K562 (cell line): Measurements from ENCODE around the gene ZCCHC24. TPM values are rescaled to one million over a fixed set of nuclear protein-coding genes. Genes with fewer than 3 reads are reported as not detected.

ENCODE experiments used
- CBFA2T3 ChIP-seq: fragments of 450-650 bp; IDR thresholded peaks from 2 replicates; pipeline ENCODE4 v1.6.1; 2017
- CXXC5 ChIP-seq: fragments of 250-450 bp; sonication (Bioruptor Pico); IDR thresholded peaks from 2 replicates; pipeline ENCODE4 v1.8.0; 2022; ENCODE audit warnings: inconsistent platforms, mild to moderate bottlenecking, moderate library complexity
- EP300 ChIP-seq: IDR thresholded peaks from 2 replicates; pipeline ENCODE4 v1.6.1; 2012; ENCODE audit warnings: low read length, improper control_type of control experiment
- ESRRB ChIP-seq: fragments of 250-450 bp; sonication (Bioruptor Pico); IDR thresholded peaks from 2 replicates; pipeline ENCODE4 v1.5.0; 2020; ENCODE audit warnings: mild to moderate bottlenecking, moderate library complexity, borderline replicate concordance
- ILF3 ChIP-seq: fragments of 450-650 bp; IDR thresholded peaks from 2 replicates; pipeline ENCODE4 v1.6.1; 2018; ENCODE audit warnings: antibody characterized with exemption, mild to moderate bottlenecking, moderate library complexity, borderline replicate concordance
- MAFG ChIP-seq: fragments of 450-650 bp; conservative IDR thresholded peaks from 2 replicates; pipeline ENCODE4 v1.6.1; 2016; ENCODE audit warnings: missing genetic modification characterization, missing compliant biosample characterization
- MAZ ChIP-seq, 2 experiments: fragments of 450-650 bp in 1 of 2; sonication (generic) in 1 of 2; formaldehyde crosslinking; IDR thresholded peaks in 1 of 2; conservative IDR thresholded peaks in 1 of 2; 2 replicates each; pipeline versions ENCODE4 v1.4.0 to v1.5.0; 2020; ENCODE audit warnings: mild to moderate bottlenecking in 1 of 2, missing genetic modification reagents in 1 of 2
- RB1 ChIP-seq: fragments of 450-650 bp; IDR thresholded peaks from 2 replicates; pipeline ENCODE4 v1.6.1; 2017; ENCODE audit warnings: low read depth, mild to moderate bottlenecking
- RBM39 ChIP-seq: fragments of 200-400 bp; formaldehyde crosslinking; optimal IDR thresholded peaks from 2 replicates; pipeline ENCODE3; 2018; ENCODE audit warnings: low read depth, low read length
- ZNF197 ChIP-seq: fragments of 200-800 bp; sonication (Bioruptor generic); IDR thresholded peaks from 2 replicates; pipeline ENCODE4 v1.6.1; 2016; ENCODE audit warnings: low read depth, missing genetic modification characterization, missing compliant biosample characterization
- ZNF23 ChIP-seq: fragments of 250-450 bp; sonication (Bioruptor Pico); IDR thresholded peaks from 2 replicates; pipeline ENCODE4 v1.4.0; 2020; ENCODE audit warnings: mild to moderate bottlenecking
- ZNF41 ChIP-seq: fragments of 250-450 bp; sonication (Bioruptor Pico); conservative IDR thresholded peaks from 2 replicates; pipeline ENCODE4 v1.4.0; 2020; ENCODE audit warnings: mild to moderate bottlenecking
- ZNF583 ChIP-seq: fragments of 250-450 bp; sonication (Bioruptor Pico); IDR thresholded peaks from 2 replicates; pipeline ENCODE4 v1.4.0; 2020
- ZSCAN29 ChIP-seq: fragments of 450-650 bp; IDR thresholded peaks from 2 replicates; pipeline ENCODE4 v1.6.1; 2017
- polyA plus RNA-seq, 8 experiments: library from polyadenylated mRNA; depleted of rRNA in 4 of 8; stranded (reverse) in 5 of 8; unstranded in 3 of 8; fragments of >200 nt; fragmentation: Nextera tagmentation in 2 of 8; fragmentation: Illumina TruSeq in 1 of 8; extraction: Ambion mirVana in 2 of 8; extraction: Trizol in 1 of 8; gene quantifications; 2 replicates each; pipeline versions ENCODE4 v1.2.1 to v1.2.3, GENCODE V29; 2011 to 2014; ENCODE audit warnings: inconsistent platforms in 1 of 8, missing spikeins in 1 of 8
- total RNA-seq, 7 experiments: library from RNA; depleted of rRNA in 6 of 7; stranded (reverse); fragments of >200 nt in 6 of 7; fragmentation: Illumina TruSeq in 2 of 7; extraction: Trizol in 2 of 7; gene quantifications; 2 replicates each; pipeline versions ENCODE4 v1.2.1 to v1.2.3, GENCODE V29; 2011 to 2021; ENCODE audit warnings: low replicate concordance in 1 of 7
- TF ChIP-seq, protein P1 (sequence below): sonication (generic); formaldehyde crosslinking; IDR thresholded peaks from 2 replicates; pipeline ENCODE4 v1.8.0; 2023; ENCODE audit warnings: missing genetic modification reagents, mild to moderate bottlenecking, borderline replicate concordance
- TF ChIP-seq, protein P2 (sequence below), 2 experiments: fragments of 200-800 bp in 1 of 2; sonication (Bioruptor generic) in 1 of 2; sonication (generic) in 1 of 2; formaldehyde crosslinking in 1 of 2; IDR thresholded peaks in 1 of 2; conservative IDR thresholded peaks in 1 of 2; 2 replicates each; pipeline versions ENCODE4 v1.5.0 to v1.6.1; 2016 to 2020; ENCODE audit warnings: missing compliant biosample characterization in 1 of 2, missing genetic modification characterization in 1 of 2, missing genetic modification reagents in 1 of 2
- TF ChIP-seq, protein P3 (sequence below): conservative IDR thresholded peaks from 2 replicates; pipeline ENCODE4 v1.6.1; 2011; ENCODE audit warnings: low read depth, mild to moderate bottlenecking, low read length; ENCODE audit not compliant: control insufficient read depth
- TF ChIP-seq, protein P4 (sequence below): fragments of 200-800 bp; sonication (Bioruptor generic); IDR thresholded peaks from 2 replicates; pipeline ENCODE4 v1.6.1; 2017; ENCODE audit warnings: missing genetic modification characterization, missing compliant biosample characterization

Gene ZCCHC24
- total and polyA plus RNA-seq, 9 of the 15 experiments (the other 6 are each of a cell fraction or from before 2014, with no cell fraction given) = 0.84 to 11.0 (median 4.6) TPM

DNA sequence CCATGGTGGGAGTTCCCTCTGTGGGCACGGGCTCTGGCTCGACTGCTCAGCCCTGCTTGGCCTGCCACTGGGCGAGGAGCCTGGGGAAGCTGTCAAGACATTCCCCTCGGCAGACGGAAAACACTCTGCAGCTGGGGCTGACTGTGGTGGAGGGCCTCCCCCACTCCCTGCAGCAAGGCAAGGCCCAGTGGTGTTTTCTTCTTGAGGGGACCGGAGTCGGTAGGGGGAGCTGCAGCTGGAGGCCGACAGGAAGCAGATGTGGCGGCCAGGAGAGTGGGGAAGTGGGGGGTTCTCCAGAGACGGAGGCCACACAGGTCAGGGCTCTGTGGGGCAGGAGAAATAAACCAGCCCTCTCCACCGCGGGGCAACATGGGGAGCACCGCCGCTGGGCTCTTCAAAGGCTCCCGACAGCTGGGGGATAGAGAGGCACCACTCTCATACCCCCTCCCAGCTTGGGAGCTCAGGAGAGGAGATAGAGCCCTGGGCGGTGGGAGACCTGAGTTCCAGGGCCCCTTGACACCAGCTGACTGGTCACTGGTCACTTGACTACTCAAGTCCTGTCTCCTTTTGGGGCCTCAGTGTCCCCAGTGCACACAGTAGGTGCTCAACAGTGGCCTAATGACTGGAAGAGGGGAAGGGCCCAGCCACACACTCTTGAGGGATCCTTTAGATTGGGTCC, 54.7 kb downstream of the ZCCHC24 start (continued):
- TF ChIP-seq, protein P1, sequence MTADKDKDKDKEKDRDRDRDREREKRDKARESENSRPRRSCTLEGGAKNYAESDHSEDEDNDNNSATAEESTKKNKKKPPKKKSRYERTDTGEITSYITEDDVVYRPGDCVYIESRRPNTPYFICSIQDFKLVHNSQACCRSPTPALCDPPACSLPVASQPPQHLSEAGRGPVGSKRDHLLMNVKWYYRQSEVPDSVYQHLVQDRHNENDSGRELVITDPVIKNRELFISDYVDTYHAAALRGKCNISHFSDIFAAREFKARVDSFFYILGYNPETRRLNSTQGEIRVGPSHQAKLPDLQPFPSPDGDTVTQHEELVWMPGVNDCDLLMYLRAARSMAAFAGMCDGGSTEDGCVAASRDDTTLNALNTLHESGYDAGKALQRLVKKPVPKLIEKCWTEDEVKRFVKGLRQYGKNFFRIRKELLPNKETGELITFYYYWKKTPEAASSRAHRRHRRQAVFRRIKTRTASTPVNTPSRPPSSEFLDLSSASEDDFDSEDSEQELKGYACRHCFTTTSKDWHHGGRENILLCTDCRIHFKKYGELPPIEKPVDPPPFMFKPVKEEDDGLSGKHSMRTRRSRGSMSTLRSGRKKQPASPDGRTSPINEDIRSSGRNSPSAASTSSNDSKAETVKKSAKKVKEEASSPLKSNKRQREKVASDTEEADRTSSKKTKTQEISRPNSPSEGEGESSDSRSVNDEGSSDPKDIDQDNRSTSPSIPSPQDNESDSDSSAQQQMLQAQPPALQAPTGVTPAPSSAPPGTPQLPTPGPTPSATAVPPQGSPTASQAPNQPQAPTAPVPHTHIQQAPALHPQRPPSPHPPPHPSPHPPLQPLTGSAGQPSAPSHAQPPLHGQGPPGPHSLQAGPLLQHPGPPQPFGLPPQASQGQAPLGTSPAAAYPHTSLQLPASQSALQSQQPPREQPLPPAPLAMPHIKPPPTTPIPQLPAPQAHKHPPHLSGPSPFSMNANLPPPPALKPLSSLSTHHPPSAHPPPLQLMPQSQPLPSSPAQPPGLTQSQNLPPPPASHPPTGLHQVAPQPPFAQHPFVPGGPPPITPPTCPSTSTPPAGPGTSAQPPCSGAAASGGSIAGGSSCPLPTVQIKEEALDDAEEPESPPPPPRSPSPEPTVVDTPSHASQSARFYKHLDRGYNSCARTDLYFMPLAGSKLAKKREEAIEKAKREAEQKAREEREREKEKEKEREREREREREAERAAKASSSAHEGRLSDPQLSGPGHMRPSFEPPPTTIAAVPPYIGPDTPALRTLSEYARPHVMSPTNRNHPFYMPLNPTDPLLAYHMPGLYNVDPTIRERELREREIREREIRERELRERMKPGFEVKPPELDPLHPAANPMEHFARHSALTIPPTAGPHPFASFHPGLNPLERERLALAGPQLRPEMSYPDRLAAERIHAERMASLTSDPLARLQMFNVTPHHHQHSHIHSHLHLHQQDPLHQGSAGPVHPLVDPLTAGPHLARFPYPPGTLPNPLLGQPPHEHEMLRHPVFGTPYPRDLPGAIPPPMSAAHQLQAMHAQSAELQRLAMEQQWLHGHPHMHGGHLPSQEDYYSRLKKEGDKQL (CRISPR knock-in tag) = 0 out of 2 replicates have a peak, but pooled peaks have one; percentile 58
- TF ChIP-seq ZSCAN29 (no peak), MAFG (no peak), ILF3 (no peak), RB1 (peak; percentile 73), ZNF197 (CRISPR knock-in tag) (0 out of 2 replicates have a peak, but pooled peaks have one; percentile 38), ZNF23 (CRISPR knock-in tag) (no peak), ZNF41 (CRISPR knock-in tag) (no peak; the same call in 1 of the 2 replicates), RBM39 (no peak), CXXC5 (CRISPR knock-in tag) (0 out of 2 replicates have a peak, but pooled peaks have one; percentile 42), ESRRB (no peak), ZNF583 (CRISPR knock-in tag) (peak; percentile 54; the same call in 1 of the 2 replicates), MAZ (CRISPR knock-in tag; conservative IDR thresholded peaks at IDR 0.05 in 1 of 2, IDR thresholded peaks at IDR 0.05 in 1 of 2) (peak; percentile 56 to 67; a peak in 2 of 4 replicates), EP300 (no peak), CBFA2T3 (peak; percentile 57)
- TF ChIP-seq, protein P2, sequence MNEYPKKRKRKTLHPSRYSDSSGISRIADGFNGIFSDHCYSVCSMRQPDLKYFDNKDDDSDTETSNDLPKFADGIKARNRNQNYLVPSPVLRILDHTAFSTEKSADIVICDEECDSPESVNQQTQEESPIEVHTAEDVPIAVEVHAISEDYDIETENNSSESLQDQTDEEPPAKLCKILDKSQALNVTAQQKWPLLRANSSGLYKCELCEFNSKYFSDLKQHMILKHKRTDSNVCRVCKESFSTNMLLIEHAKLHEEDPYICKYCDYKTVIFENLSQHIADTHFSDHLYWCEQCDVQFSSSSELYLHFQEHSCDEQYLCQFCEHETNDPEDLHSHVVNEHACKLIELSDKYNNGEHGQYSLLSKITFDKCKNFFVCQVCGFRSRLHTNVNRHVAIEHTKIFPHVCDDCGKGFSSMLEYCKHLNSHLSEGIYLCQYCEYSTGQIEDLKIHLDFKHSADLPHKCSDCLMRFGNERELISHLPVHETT (CRISPR knock-in tag; conservative IDR thresholded peaks at IDR 0.05 in 1 of 2, IDR thresholded peaks at IDR 0.05 in 1 of 2) = no peak
- TF ChIP-seq, protein P3, sequence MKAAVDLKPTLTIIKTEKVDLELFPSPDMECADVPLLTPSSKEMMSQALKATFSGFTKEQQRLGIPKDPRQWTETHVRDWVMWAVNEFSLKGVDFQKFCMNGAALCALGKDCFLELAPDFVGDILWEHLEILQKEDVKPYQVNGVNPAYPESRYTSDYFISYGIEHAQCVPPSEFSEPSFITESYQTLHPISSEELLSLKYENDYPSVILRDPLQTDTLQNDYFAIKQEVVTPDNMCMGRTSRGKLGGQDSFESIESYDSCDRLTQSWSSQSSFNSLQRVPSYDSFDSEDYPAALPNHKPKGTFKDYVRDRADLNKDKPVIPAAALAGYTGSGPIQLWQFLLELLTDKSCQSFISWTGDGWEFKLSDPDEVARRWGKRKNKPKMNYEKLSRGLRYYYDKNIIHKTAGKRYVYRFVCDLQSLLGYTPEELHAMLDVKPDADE = no peak; the same call in 1 of the 2 replicates
- TF ChIP-seq, protein P4, sequence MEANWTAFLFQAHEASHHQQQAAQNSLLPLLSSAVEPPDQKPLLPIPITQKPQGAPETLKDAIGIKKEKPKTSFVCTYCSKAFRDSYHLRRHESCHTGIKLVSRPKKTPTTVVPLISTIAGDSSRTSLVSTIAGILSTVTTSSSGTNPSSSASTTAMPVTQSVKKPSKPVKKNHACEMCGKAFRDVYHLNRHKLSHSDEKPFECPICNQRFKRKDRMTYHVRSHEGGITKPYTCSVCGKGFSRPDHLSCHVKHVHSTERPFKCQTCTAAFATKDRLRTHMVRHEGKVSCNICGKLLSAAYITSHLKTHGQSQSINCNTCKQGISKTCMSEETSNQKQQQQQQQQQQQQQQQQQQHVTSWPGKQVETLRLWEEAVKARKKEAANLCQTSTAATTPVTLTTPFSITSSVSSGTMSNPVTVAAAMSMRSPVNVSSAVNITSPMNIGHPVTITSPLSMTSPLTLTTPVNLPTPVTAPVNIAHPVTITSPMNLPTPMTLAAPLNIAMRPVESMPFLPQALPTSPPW (CRISPR knock-in tag) = peak; percentile 60; the same call in 1 of the 2 replicates
